B cell (primary cell): Measurements from ENCODE around the gene VEZT.

Experiments used
- CTCF ChIP-seq: fragments of 200-600 bp; IDR thresholded peaks from one replicate; pipeline ENCODE4 v1.8.0; 2022; ENCODE audit warnings: antibody characterized with exemption, mild to moderate bottlenecking
- EZH2 ChIP-seq: IDR thresholded peaks from 2 replicates; pipeline ENCODE4 v1.6.1; 2012; ENCODE audit warnings: borderline replicate concordance, low read depth, mild to moderate bottlenecking, moderate library complexity, low read length; ENCODE audit not compliant: insufficient read depth, poor library complexity, severe bottlenecking

- TF ChIP-seq CTCF (no peak), EZH2 (no peak)
These were observed 134.1 kb downstream of the VEZT start for GRCh38 chr12:95351748-95352147.
